Head of caudate nucleus (tissue), 42 donors: ENCODE data around the gene ZNF672.

Source experiments
- DNase-seq, 42 donors: peaks; one replicate each; pipeline versions ENCODE4 v3.0.0 to v3.0.0-alpha.2; 2020 to 2021; ENCODE audit warnings: mixed read lengths in 7 of 42
- intact Hi-C: fragments of 100-400 bp; cut with DNase I; formaldehyde crosslinking; loops from one replicate; pipeline ENCODE4 v1.15.0; 2022

The ZNF672 gene

GRCh38 chr1:248810727-248811513 is 27.1 kb upstream of the ZNF672 start:
- DNase-seq = peak in 8 of 42 donors; percentile 19 to 52 (median 40)
- intact Hi-C loops = no loop called here

- peak in 1 of 42 donors; percentile 40 for DNase-seq
- intact Hi-C loops = no loop called here
Observed at GRCh38 chr1:248811514-248812490, 26.2 kb upstream of the ZNF672 start.

DNA sequence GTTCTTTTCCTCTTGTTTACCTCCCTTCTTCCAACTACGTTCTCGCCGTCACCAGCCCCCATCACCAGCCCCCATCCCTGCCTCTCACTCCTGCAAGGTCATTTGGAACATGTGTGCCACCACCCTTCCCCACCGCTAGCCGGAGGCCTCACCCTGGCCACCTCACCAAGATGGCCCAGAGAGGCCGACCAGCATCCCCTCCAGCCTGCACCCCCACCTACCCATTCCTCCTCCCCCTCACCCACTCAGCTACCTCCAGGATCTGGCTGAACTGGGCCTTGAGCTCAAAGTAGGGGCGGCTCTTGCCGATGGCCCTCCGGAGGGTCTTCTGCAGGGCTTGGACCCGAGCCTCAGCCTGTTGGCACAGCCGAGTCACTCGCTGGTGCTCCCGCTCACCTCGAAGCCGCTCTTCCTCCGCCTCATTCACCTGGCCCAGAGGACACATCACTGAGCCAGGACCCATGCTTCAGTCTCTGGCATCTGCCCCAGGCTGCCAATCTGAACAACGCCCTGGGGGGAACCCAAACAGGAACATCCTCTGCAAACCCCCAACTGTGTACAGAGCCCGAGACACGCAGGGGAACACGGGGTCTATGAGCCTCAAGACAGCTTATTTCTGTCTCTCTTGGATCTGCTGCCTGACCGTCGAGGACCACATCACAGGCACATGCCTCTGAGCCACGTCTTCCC is 25.1 kb upstream of the ZNF672 start:
- peak in 1 of 42 donors; percentile 35 for DNase-seq
- intact Hi-C loops = no loop called here

DNA sequence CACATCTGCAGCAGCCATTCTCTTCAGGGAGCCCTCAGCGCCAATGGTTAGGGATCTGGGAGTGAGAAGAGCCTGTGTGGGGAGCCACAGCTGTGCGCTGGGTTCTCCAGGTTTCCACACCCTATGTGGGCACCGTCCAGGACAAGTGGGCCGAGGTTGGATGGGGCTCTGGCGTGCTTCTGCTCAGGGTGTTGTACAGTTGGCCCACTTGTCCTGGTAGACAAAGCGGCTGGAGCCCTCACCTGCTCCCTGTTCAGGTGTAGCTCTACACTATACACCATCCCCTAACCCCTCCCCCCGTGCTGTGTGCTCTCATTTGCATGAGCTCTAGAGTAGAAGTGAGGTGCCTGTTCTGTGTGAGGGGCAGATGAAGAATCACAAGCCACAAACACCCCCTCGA is 24.5 kb upstream of the ZNF672 start:
- intact Hi-C loops = no loop called here
- peak in 1 of 42 donors; percentile 35 for DNase-seq

GRCh38 chr1:248814351-248814750 is 23.7 kb upstream of the ZNF672 start:
- intact Hi-C loops = no loop called here
- peak in 1 of 42 donors; percentile 32 for DNase-seq

DNA sequence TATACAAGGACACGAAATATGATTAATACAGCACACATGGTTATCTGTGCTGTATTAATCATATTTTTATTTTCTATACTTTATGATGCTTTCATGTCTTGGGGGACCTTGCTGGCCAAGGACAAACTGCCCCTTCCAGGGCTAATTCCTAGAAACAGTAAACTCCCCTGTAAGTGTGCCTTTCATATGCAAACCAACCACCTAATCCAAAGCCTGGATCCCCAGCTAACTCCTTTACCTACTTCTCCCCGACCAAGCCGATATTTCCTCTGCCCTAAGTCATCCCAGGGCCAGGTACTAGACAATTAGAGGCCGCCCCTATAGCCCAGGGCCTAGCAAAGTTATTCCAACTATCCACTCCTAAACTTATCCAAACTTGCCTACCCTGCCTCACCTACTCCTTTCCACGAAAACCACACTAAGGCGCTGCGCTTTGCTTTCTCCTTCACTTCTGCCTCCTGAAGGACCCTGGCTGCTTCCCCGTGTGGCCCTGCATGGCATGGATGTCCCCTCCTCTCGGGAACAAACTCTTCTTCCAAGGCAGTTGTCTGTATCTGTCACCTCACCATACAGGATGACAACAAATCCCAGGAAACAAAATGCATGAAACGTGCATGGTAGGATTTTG is 22.5 kb upstream of the ZNF672 start:
- DNase-seq = peak in 1 of 42 donors; percentile 18
- intact Hi-C loops = no loop called here

- DNase-seq = peak in 1 of 42 donors; percentile 1
- intact Hi-C loops = no loop called here
Observed at GRCh38 chr1:248816042-248816851, 21.8 kb upstream of the ZNF672 start.

GRCh38 chr1:248817065-248817464 is 21.0 kb upstream of the ZNF672 start:
- intact Hi-C loops = no loop called here

GRCh38 chr1:248818505-248819374 is 19.3 kb upstream of the ZNF672 start:
- intact Hi-C loops = no loop called here
- DNase-seq = no peak

More at GRCh38 chr1:248817065-248817464, 21.0 kb upstream of the ZNF672 start:
- no peak for DNase-seq

GRCh38 chr1:248820041-248820585 is 17.9 kb upstream of the ZNF672 start:
- intact Hi-C loops = no loop called here
- DNase-seq = peak in 1 of 42 donors; percentile 32

DNA sequence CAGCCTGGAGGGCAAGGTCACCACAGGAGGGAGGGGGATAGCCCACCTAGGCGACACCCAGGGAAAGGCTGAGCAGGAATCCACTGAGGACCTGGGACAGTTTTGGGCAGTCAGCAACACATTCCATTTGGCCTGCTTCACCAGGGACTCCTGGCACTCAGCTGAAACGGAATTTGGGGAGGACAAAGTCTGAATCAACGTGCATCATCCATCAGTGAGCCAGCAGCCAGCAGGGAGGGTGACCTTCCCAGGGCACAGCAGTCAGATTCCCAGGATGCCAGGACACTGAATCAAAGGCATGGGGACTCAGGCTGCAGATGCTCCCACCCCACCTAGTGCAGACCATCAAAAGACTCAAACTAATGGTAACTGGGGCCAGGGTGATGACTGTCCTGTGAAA is 16.9 kb upstream of the ZNF672 start:
- intact Hi-C loops = no loop called here
- DNase-seq = peak in 1 of 42 donors; percentile 32

DNA sequence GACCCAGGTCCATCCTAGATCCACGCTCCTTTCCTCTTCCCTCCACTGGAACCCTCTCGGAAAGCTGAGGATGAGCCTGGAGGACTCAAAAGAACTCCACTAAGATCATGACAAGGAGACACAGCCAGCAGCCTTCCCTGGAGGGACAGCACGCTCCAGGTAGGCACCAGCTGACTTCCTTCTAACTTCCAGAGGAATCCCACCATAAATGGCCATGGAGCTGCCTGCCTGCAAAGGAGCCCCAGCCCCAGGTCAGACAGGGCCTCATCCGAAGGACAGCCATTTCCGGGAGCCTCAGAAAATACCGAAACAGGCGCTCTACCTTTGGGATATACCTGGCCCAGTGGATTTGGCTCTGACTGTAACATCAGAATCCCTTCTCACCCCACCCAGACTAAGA is 16.4 kb upstream of the ZNF672 start:
- peak in 1 of 42 donors; percentile 25 for DNase-seq
- intact Hi-C loops = no loop called here

DNA sequence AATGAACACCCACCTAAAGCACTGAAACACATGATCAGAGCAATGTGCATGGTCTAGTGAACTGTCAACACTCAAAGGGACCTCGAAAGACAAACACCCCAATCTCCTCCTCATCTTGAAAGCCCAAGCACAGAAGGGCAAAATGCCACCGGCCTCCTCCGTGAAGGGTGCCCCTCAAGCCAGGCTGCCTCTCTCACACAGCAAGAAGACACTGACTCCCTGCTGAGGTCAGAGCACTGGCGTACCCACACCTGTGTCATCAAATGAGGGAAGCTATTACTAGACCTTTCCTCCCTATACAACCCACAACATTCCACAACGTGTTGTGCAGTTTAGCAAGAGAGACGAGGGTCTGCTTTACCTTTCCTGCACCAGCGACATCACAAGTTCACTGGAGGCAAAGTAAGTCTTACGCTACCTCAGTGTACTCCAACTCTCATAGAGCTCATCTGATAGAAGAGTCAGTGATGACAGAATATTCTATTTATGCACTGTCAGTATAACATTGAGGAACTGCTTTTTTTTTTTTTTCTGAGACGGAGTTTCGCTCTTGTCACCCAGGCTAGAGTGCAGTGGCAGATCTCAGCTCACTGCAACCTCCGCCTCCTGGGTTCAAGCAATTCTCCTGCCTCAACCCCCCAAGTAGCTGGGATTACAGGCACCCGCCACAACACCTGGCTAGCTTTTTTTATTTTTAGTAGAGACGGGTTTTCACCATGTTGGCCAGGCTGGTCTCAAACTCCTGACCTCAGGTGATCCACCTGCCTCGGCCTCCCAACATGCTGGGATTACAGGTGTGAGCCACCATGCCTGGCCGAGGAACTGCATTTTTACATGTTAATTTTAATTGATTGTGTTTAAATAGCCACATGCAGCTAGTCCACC is 15.6 kb upstream of the ZNF672 start:
- intact Hi-C loops = no loop called here
- peak in 2 of 42 donors; percentile 29 to 32 for DNase-seq

DNA sequence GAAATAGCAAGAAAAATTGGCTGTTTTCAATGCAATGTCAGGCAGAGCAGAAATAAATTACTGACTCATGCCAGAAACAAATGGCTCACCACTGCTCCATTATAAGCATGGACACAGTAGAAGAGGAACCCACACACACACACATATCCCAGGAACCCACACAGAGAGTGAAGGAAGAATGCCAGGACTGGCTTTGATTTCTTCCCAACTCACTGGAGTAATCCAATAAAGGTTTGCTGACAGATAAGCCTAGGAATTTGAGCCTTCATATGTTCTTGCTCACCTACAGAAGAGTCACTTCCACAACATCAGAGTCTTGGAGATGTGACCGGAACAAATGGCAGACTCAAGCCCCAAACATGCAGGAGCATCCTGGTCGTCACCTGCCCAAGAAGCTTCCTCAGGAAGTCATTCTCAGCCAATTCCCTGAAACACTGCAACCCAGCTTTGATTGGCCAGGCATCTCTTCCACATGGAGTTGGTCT is 14.5 kb upstream of the ZNF672 start:
- peak in 1 of 42 donors; percentile 6 for DNase-seq

GRCh38 chr1:248824301-248824700 is 13.7 kb upstream of the ZNF672 start:
- intact Hi-C loops = no loop called here
- DNase-seq = no peak

More for the DNA sequence above, 14.5 kb upstream of the ZNF672 start:
- intact Hi-C loops = no loop called here

- intact Hi-C loops = no loop called here
Observed at GRCh38 chr1:248824701-248825100, 13.3 kb upstream of the ZNF672 start.

More at GRCh38 chr1:248824701-248825100, 13.3 kb upstream of the ZNF672 start:
- DNase-seq = peak in 1 of 42 donors; percentile 3
